T1000 (cell line): ENCODE measurements around the gene DHDH.

ENCODE experiments used
- DNase-seq: peaks from one replicate; lab custom pipeline; 2025; ENCODE audit warnings: mixed read lengths; lab: John Stamatoyannopoulos, UW

Gene DHDH

DNA sequence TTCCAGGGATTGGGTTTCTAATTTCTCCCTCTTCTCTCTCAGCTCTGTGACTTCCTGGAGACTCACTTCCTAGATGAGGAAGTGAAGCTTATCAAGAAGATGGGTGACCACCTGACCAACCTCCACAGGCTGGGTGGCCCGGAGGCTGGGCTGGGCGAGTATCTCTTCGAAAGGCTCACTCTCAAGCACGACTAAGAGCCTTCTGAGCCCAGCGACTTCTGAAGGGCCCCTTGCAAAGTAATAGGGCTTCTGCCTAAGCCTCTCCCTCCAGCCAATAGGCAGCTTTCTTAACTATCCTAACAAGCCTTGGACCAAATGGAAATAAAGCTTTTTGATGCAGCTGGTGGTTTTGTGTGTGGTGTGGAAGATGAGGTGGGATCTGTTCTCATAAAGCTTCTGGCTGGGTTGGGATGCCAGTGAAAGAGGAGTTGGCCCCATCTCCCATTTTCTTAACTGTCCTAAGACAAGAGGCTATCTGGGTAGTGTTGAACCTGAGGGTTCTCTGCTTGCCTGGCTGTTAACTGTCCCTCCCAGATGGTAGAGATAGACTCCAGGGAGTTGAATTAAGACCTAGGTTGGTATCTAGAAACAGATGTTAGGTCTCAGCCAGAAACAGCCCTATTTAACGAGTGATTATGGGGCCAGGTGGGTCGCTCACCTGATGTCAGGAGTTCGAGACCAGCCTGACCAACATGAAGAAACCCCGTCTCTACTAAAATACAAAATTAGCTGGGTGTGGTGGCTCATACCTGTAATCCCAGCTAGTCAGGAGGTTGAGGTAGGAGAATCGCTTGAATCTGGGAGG, 33.2 kb downstream of the DHDH start:
- DNase-seq: no peak

DNA sequence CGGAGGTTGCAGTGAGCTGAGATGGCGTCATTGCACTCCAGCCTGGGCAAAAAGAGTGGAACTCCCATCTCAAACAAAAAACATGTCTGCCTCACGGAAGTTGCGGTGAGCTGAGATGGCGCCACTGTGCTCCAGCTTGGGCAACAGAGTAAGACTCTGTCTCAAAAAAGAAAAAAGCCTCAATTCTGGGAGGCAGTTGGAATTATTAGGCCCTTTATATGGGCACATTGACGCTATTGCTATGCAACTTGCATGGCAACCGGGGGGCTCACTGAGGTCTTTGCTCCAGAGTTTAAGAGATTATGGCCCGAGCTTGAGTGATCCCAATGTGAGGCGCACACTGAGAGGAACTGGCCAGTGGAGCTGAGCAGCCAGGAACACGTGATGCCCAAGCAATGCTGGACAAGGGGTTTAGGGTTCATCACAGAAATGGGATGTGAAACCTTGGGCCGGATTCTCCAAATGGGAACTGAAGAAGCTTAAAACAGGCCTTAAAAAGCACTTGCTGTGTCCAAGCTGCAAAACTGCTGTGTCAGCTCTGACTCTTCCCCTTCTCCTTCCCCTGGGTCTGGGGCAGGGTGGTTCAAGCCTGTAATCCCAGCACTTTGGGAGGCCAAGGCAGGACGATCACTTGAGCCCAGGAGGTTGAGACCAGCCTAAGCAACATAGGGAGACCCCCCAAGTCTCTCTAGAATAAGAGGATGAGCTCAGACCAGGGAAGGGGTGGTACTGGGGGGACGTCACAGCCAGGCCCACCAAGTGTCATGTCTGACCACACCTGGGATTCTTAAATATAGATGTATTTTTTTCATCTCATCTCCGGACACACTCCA, 34.1 kb downstream of the DHDH start:
- no peak for DNase-seq

DNA sequence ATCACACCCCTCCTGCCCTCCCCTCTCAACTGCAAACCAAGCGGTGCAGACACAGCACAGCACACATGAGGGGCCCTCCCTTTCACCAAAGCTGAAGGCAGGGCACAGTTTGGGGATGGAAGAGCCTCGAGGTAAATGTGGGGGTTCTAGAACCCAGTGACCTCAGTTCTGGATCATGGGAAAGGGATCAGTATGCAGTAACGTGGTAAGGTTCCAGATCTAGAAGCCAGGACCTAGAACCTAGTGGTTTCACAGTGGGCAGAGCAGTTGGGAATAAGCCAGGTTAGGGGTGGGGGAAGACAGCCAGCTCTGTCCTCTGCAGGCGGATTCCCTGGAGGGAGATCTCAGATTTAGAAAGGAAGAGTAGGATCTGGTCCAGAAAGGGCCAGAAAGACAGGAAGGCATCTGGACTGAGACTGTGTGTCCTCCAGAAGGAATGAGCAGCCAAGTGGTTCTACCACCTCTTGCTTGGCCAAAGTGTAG, 34.7 kb downstream of the DHDH start:
- DNase-seq: no peak

DNA sequence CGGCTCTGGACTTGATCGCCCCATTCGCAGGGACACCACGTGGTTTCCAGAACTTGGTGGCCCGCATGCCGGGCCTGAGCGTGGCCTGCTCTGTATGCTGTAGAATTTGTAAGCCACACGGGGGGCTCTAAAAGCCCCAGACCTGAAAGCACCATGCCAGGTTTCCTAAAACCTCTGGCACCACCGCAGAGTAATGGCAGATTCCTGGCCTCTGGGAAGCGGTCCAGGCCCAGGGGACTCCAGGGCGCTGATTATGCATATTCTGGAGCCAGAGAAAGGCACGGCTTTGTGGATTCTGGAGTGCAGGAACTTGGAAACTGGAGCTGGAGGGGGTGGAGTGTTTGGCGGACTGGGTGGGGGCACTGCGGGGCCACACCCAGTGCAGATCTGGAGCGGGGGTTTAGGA, 35.3 kb downstream of the DHDH start:
- DNase-seq: no peak

DNA sequence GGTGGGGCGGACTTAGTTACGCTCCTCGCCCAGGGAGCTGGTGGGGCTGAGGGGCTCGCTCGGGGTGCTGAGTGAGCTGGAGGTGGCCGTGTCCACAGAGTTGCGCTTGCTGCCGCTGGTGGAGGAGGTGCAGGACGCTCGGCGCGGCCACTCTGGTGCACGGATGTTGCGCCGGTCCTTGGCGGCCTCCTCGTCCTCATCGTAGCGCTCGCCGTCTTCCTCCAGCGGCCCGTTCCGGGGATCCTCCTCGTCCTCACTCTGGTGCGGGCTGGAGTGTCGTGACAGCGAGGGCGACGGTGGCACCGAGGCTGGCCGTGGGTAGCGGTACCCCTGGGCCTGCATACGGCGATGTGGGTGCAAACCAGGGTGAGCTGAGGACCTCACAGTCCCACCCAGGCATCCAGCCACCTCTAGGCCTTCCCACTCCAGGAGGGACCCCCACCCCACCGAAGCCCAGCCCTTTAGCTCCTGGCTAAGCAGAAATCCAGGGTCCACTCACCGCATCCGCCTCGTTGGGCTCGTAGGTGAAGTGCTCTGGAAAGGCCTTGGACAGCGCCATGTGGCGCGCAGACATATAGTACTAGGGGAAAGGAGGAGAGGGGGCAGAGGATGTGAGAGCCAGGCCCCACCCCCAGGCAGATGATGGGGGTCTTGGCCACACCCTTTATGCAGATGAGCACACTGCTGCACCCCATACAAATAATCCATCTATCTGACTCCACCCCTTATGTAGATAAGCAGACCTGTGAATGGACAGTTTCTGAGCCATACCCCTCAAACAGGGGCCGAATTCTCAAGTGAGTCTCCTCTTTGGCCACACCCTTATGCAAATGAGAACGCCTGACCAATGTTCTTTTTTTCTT, 36.0 kb downstream of the DHDH start:
- no peak for DNase-seq

DNA sequence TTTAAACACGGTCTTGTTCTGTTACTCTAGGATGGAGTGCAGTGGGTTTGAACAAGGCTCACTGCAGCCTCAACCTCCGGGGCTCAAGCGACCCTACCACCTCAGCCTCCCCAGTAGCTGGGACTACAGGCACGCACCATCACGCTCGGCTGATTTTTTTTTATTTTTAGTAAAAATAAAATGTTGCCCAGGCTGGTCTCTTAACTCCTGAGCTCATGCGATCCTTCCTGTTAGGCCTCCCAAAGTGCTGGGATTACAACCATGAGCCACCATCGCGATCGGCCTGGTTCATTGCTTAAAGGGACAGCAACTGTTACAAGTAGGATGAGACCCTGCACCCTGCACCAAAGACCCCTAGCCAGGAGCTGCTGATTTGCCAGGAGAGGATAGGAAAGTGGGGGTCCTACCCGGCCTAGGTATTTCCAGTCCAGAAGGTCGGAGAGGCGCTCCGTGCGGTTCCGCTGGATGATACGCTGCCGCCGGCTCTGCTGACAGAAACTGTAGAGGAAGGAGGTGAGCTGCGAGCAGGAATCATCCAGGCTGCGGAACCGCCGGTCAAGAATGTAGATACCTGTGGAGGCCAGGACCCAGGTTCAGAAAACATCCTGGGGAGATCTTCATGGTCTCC, 36.8 kb downstream of the DHDH start:
- DNase-seq: no peak

DNA sequence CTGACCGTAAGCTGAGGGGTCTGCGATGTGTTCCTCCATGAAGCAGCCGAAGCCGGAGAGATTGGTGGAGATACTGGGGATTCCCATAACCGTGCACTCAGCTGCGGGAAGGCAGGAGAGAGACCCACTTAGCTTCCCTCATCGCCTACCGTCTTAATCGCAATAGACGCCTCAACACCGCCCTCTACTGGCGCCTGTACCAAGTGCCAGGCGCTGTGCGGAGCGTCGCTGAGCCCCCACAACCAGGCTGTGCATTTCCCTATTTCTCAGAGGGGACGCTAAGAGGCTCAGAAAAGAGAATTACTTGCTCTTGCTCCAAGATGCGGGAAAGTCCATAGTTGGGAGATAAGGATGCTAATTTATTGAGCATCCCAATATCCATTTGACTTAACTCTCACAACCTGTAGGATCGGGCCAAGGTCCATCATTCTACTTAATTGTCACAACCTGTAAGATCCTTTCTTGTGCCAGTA, 37.5 kb downstream of the DHDH start:
- DNase-seq: peak; percentile 56

DNA sequence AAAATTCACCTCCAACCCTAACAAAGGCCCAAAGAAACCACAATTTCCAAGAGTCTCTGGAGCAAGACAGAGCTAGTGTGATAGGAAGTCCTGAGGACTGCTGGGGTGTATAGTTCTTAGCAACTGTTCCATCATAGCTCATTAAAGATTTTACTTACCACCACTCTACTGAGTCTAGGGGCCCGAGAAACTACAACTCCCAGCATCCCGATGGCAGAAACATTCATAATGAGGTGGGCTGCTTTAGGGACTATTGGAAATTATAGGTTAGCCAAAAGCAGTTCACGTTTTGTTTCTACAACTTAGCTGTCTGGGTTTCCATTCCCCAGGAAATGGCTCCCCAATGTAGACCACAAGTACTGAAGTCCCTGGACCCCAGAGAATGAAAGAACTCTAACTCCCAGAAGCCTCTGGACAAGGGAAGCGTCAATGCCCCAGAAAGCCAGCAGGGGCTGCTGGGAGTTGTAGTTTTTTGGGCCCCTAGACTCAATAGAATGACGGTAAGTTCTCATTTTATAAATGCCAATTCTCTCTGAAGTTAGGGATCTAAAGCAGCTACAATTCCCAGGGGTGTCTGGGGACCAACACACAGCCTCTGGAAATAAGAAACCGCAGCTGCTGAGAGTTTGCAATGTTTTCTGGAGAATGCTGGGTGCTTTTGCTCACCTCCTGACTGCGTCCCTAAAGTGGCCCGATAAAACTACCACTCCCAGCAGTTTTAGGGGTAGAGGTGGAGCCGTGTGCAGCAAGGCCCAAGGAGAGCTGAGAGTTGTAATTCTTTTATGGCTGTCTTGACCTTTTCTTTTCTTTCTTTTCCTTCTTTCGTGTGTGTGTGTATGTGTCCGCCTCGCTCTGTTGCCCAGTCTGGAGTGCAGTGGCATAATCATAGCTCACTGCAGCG, 42.7 kb downstream of the DHDH start:
- no peak for DNase-seq

DNA sequence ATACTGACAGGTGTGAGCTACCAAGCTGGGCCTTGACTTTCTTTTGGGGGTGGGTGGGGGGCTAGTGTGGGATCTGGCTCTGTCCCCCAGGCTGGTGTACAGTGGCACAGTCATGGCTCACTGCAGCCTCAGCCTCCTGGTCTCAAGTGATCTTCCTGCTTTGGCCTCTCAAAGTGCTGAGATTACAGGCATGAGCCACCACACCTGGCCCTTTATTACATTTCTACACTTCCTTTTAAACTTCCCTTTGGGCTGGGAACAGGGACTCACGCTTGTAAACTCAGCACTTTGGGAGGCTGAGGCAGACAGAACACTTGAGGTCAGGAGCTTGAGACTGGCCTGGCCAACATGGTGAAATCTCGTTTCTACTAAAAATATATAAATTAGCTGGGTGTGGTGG, 43.6 kb downstream of the DHDH start:
- no peak for DNase-seq

DNA sequence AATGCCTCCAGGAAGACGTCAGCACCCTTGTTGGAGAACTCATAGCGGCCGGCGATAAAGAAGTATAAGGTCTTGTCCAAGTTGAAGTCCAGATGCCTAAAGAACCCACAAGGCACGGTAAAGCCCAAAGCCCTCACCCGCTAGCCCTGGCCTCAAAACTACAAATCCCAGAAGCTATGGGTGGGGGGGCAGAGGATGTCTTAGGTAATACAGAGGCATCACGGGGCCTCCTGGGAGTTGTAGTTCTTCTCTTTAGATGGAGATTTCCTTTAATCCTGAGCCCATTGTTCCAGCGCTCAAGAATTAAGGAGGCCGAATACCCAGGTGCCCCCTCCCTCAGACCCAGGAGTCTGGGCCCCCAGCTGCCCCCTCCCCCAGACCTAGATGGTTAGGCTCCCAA, 48.8 kb downstream of the DHDH start:
- DNase-seq: no peak

DNA sequence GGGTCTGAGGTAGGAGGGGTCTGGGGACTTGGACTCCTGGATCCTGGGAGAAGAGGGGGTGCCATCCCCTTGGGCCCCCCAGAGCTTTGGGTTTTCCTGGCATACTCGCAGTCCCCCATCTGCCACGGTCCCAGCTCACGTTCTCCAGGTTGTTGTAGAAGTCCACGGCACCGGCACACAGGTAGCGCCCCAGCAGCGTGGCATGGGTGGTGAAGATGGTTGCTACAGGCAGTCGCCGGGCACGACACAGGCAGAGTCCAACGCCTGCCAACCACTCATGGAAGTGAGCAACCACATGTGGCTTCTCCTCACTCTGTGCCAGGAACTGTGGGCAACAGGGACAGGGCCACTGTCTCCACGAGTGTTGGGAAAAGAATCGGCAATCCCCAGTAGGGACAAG, 52.2 kb downstream of the DHDH start:
- no peak for DNase-seq

DNA sequence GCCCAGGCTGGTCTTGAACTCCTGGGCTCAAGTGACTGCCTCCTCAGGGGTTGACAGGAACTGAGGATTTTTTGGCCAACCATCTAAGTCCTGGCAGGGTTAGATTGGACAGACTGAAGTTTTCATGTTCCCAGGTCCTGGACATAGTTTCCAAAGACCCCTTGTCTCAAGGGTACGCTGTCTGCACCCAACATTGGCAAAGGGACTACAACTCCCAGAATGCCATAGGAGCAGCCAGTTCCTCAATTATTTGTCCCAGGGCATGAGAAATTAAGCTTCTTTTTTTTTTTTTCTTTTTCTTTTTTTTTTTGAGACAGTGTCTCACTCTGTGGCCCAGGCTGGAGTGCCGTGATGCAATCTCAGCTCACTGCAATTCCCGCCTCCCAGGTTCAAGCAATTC, 52.7 kb downstream of the DHDH start:
- no peak for DNase-seq

DNA sequence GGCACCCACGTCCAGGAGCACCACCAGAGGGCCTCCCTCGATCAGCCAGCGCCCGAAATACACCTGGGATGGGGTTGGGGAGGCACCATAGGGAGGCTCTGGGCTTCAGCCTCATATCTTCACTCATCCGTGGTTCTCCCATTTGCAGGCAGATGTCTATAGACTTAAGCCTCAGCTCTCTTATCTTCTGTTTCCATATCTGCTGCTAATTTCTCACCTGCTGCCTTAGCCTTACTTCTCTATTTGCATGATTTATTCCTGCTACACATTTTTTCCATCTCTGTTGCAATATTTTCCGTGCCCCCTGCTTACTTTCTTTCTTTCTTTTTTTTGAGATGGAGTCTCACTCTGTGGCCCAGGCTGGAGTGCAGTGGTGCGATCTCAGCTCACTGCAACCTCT, 53.8 kb downstream of the DHDH start:
- no peak for DNase-seq

DNA sequence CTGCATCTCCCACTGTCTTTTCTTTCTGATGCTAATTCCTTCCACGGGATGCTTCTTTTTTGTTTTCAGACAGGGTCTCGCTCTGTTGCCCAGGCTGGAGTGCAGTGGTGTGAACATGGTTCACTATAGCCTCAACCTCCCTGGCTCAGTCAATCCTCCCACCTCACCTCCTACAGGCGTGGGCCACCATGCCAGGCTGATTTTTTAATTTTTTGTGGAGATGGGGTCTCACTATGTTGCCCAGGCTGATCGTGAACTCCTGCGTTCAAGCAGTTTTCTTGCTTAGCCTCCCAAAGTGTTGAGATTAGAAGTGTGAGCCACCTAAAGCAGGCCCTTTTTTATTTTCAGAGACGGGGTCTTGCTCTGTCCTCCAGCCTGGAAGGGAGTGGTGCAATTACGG, 54.8 kb downstream of the DHDH start:
- no peak for DNase-seq

DNA sequence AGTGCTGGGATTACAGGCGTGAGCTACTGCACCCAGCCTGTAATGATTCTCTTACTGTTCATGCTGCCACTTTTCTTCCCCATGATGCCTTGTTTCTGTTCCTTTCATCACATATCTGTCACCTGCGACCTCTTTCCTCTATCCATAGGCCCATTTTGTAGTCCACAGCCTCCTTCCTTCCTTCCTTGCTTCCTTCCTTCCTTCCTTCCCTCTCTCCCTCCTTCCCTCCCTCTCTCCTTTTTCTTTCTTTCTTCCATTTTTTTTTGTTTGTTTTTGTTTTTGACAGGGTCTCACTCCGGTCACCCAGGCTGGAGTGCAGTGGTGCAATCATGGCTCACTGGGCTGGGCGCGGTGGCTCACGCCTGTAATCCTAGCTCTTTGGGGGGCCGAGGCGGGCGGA, 55.4 kb downstream of the DHDH start:
- no peak for DNase-seq

DNA sequence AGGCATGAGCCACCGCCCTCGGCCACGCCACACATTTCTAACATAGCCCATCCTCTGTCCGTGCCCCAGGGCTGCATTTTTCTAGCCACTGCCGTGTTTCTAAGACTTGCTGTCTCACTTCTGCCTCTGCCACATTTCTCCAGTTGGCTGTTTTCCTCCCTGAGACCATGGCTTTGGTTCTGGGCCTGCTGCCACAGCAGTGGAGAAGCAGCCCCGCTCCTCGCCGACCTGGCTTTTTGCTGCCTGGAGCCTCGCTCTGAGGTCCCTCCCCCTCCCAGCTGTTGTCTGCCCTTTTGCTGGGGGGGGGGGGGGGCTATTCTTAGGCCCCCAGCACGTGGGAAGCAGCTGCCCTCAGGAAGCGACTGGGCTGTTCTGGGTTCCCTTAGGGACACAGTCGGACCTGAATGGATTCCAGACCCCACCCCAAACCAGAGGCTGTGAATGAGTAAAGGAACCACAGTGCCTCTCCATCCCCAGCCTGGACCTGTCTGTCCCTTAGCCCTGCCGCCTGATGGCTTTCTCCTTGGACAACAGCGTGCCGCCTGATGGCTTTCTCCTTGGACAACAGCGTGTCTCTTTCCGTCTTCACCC, 56.3 kb downstream of the DHDH start:
- DNase-seq: no peak

DNA sequence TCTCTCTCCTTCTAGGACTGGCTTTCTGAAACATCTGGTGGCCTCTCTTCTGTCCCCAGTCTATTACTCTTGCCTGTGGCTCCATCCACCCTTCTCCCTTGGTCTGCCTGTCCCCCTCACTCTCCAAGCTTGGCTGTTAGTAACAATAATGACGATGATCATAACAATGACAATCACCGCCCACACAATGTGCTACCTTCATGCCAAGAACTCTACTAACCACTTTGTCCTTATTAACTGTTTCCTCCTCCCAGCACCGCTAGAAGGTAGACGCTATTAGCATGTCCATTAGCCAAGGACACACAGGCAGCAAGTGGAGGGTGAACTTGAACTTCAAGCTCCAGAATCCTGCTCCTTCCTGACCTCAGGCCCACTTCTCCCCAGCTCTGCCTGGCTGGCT, 56.9 kb downstream of the DHDH start:
- DNase-seq: no peak

DNA sequence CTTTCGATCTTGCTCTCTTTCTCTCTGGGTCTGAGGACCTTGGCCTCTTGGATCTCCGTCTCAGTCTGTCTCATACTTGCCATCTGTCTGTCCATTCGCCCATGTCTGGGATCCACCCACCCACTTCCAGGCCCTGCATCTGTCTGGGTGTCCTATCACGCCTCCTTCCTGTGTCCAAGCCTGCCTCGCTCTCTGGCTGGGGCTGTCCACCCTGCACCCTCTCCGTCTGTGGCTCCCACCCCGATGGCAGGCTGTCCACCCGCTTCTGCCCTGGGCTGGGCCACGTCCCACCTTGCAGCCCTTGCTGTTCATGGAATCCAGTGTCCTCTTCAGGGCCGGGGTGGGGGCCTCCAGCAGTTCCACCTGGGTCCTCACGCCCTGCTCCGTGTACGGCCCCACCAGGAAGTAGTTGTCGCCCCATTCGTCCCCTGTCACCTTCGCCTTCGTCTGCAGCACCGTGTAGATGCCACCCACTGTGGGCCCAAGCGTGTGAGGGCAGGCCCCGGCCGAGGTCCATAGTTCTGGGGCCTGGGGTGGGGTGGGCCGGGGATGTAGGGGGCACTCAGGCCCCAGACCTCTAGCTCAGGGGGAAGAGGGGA, 57.6 kb downstream of the DHDH start:
- no peak for DNase-seq

DNA sequence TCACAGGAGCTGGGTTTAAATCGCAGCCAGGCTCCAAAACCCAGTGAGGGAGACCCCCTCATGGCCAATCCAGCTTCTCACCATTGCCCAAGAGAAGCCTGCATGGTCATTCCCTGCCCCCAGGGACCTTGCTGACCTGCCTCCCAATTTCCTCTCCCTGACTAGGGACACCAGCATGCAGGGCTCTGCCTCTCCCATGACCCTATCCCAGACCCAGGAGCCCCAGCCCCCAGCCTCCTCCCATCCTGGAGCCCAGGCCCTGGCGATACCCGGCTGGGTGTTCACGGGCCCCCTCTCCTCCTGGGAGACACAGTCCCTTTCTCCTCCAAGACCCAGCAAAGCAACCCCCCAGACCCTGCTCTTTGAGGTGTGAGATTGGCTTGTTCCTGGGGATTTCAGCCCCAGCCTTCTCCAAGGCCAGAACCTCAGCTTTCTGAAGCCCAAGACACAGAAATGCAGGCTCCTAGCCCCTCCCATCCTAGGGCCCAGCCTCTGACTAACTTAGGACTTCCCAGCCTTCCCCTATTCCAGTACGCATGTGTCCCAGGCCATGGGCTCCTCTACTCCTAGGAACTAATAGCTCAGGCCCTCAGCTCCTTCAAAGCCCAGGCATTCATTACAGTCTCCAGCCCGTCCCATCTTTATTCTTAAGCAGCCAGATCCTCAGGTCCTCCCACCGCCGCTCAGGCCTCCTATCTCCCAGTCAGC, 58.5 kb downstream of the DHDH start:
- no peak for DNase-seq
